Measurements from ENCODE around the gene SRBD1.

SRBD1 gene, protein sequence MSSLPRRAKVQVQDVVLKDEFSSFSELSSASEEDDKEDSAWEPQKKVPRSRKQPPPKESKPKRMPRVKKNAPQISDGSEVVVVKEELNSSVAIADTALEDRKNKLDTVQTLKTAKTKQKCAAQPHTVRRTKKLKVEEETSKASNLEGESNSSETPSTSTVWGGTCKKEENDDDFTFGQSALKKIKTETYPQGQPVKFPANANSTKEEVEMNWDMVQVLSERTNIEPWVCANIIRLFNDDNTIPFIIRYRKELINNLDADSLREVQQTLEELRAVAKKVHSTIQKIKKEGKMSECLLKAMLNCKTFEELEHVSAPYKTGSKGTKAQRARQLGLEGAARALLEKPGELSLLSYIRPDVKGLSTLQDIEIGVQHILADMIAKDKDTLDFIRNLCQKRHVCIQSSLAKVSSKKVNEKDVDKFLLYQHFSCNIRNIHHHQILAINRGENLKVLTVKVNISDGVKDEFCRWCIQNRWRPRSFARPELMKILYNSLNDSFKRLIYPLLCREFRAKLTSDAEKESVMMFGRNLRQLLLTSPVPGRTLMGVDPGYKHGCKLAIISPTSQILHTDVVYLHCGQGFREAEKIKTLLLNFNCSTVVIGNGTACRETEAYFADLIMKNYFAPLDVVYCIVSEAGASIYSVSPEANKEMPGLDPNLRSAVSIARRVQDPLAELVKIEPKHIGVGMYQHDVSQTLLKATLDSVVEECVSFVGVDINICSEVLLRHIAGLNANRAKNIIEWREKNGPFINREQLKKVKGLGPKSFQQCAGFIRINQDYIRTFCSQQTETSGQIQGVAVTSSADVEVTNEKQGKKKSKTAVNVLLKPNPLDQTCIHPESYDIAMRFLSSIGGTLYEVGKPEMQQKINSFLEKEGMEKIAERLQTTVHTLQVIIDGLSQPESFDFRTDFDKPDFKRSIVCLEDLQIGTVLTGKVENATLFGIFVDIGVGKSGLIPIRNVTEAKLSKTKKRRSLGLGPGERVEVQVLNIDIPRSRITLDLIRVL

DNA sequence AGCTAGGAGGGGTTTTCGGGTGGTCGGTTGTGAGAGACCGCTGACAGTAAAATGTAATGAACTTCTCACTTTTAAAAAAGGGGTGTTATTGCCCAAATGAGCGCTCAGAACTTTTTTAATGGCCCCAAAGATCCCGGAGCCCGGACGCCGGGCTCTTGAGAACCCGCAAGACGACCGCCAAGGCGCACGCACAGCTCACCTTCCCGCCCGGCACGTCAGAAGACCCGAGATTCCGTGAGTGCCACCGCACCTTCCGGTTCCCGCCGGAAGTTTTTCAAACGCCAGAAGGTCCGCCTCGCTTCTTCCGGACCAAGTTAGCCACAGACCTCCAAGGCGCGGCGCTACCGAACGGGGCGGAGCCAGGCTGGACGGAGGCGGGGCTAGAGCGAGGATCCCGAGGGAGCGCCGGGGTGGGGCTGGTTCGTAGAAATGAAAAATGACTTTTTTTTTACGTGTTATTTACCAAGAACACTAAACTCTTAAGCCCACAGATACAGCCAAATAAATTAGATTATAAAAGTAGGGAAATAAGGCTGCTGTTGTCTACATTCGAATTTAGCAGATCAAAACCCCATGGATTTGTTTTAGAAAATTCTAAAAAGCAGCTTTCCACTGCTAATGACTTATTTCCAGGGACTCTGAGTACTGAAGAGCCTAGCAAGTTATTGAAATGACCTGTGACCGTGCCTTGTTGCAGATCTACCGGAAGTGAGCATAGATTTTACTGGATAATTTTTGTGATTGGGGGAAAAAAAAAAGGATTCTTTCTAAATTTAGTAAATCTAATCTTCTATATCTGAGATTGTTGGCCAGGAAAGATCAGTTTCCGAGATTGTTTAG lies at the start of gene SRBD1:
Gene SRBD1 (minus strand): TSS at position 248 of the 840 bp plus-strand sequence. CDS start 5,826 bp downstream, outside the sequence.
- peak; percentile 92 for DNase-seq

DNA sequence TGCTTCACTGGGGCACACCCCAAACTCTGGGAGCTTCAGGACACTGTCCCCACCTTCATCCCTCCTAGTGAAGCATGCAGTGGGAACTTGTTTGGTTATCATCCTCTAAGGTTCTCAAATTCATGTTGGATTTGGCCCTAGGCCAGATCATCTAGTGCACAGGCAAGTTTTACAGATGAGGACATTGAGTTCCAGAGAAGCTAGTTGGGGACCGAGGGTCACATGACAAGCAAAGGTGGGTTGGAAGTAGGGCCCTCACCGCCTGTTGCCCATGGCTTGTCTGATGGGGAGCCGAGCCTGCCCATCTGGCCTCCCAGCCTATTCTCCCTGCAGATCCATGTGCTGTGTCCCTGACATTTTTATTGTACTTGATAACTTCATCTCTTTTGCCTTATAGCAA lies 43.2 kb upstream of the SRBD1 start:
- peak; percentile 7 for DNase-seq

DNA sequence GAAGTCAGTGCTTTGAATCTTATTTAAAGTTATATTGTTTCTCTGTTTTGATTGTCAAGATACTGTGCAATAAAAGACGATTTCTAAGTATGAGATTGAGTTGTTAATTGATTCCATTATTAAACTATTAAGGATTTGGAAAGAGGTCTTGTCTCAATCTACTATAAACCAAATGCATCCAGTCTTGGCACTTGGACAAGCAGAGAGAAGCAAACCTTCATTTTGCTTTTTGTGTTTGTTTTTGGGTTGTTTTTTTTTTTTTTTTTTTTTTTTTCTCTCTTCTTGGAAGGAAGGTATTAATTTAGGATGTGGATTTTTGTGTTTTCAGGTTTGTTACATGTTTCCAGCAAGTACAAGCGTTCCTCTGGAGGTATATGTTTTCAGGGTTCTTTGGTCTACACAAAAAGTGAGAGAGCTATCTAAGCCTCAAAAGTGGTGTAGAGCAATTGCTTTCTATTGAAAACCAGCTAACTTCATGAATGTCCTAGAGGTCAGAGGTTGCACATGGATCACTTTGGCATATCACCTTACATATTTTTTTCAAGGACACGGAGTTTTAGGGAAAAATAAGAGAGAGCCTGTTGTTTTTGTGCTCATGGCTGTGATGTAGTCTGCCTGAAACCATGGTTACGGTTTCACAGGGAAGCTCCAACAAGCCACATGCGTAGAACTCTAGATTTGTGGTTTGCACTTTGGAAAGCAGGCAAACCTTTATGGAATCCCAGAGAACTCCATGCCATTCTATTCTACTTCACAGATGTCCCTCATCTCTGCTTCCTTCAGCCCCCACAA lies 42.3 kb upstream of the SRBD1 start:
- DNase-seq, result no peak

DNA sequence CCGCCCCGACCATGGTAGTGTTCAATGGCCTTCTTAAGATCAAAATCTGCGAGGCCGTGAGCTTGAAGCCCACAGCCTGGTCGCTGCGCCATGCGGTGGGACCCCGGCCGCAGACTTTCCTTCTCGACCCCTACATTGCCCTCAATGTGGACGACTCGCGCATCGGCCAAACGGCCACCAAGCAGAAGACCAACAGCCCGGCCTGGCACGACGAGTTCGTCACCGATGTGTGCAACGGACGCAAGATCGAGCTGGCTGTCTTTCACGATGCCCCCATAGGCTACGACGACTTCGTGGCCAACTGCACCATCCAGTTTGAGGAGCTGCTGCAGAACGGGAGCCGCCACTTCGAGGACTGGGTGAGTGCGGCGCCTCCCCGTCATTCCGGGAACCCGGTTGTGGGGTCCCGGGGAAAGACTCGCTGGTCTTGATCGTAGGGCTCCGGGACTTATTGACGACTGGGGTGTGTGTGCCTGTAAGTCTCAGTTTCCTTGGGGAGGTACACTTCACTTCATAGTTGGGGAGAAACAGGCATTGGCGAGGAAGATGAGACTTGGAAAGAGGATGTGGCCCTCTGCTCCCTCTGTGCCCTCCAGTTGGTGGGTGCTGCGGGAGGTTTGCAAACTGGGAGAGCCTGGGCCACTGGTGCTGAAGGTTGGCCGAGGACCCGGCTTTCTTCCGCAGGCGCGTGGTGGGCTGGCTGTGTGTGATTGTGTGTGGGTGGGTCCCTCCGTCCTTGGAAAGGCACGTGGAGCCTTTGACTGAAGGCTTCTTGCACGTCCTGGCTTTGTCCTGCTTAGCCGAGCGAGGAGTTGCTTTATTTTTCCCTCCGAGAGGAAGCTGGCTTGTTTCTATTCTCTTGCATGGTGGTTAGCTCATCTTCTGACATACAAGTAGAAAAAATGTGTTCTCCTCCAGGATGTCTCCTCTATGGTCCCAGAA lies 41.3 kb upstream of the SRBD1 start:
- DNase-seq, result peak; percentile 61

DNA sequence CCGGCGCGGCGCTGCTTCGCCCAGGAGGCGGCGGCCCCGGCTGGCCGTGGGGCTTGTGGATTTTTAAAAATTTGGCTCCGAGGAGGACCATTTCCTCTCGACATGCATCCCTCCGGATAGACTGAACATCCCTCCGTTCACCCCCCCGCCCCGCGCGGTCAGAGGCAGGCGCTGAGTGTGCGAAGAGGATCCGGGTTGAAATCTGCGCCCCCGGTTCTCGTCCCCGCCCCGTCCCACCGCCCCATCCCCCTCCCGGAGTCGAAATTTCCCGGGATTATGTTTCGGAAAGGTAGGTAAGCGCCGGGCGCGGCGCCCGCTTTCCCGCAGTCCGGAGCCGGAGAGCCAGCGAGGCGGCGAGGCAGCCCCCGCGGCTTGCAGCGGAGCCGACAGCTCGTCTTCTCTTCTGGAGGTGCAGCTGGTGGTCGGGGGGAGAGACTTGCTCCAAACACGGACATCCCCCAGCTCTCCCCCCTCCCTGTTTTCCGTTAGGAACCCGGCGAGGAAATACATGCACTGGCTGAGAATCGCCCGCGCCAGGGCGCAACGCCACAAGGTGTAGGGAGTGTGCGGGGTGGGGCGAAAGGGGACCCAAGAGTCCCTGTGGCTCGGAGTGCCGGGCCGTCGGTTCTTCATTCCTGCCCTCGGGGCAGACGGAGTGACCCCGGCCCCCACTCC lies 40.5 kb upstream of the SRBD1 start, which contains the start of gene PRKCE:
Gene PRKCE (plus strand): TSS at position 261 of the 675 bp plus-strand sequence.
- DNase-seq, result no peak

DNA sequence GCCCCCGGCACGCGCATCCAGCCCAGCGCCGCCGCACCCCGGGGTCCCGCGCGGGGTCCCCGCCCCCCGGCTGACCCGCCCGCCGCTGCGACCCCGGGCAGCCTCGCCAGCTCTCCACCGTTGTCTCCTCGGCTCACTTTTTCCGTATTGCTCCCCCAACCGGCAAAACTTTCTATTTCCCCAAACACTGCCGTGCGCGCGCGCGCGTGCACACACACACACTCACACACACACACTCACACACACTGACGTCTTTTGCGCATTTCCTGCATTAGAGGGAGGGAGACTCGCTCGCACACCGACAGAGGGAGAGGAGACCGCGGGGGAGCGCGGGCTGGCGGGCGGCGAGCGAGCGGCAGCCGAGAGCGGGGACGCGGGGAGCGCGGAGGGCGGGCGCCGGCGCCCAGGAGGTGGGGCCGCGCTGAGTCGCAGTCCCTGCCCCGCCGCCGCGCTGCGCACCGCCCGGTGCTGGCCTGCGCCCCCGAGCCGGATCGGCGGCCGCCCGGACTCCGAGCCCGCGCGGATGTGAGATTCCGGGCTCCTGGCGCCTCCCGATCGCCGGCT lies 39.9 kb upstream of the SRBD1 start:
- DNase-seq, result peak; percentile 67

DNA sequence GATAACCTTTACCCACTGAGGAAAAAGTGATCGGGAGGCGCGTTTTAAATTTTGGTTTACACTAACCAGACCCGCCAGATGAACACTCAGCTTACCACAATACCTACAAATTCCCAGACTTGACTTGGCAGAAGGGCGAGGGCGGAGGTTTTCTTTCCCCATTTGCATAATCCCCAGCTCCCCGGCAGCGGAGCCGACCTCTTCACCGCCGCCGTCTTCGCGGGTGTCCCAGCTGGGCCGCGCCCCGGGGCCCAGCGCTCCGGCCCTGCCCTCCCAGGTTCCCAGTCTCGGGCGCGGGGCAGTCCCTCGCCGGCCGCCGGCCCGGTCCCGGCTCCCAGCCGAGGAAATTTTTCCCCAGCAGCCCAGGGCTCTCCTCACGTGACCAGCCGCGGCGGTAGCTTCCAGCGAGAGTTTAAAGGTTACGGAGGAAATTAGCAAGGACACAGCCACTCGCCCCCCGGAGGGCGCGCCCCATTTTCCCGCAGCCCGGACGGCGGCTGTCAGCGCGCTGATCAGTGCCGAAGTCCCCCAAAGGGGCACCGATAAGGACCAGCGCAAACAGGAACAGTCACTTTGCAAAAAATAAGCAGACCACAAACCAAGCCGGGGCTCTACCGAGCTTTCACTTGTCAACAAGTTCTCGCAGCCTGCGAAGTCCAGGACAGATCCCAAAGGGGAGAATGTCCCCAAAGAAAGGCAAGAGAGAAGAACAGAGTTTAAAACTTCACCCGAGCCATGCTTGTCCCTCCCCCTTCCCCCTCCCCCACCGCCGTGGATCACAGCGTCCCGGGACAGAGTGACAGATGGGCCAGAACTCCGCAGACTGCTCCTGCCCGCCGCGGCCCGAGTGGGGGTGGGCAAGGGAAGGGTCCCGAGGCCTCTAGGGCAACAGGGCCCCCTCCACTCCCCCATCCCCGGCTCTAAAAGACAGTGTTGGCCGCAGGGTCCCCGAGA lies 39.1 kb upstream of the SRBD1 start:
- peak; percentile 11 for DNase-seq

DNA sequence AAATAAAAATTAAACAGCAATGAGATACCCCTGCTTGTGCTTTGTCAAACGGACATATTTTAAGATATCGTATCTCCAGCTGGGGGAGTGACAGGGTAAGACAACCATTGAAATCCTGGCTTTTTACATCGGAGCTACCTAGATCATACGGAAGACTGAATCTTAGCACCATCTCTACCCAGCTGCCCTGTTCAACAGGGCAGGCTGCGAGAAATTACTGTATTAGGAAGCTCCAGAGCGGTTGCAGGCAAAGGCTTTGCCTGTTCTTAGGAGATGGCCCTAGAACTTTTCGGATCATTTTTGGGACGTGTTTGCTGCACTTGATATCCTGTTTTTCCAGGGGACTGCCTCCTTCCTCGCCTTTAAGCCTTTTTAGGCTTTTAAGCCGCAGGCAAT lies 38.4 kb upstream of the SRBD1 start:
- no peak for DNase-seq

DNA sequence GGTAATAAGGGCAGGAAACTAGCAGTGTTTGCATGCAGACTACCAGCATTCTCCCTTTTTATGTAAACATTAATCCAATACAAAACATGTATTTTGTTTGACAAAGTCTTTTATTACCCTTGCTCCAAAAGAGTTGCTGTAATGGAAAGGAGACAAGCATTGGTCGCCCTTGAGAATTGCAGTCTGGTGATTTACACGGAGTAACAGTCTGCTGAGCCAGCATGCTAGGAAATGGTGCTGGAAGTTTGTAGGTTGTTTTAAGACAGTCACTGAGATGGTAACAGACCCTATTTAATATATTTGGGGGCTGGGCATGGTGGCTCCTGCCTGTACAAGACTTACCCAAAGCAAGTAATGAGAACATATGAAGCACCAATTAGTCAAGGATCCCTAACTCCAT lies 37.6 kb upstream of the SRBD1 start:
- DNase-seq, result no peak

DNA sequence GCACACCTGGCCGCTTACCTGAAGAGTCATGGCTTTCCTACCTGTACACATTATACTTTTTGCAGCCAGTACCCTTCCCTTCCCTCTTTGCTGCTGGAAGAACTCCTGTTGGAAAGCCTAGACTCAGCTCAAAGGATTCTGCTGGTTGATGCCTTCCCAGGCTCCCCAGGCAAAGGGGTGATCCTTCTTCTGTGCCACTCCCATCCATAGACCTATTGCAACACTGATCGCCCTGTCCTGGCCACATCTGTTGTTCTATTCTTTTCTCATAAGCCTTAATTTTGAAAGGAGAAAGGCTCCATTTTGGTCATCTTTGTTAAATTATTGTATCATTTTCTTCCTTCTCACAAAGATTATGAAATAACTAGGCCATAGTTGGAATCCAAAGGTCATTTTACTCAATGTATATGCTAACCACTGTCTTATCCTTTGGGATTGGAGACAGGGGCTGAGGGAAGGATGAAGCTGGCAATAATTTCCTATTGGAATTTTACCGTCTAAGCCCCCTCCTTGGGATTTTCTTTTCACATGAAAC lies 37.0 kb upstream of the SRBD1 start:
- DNase-seq, result no peak

DNA sequence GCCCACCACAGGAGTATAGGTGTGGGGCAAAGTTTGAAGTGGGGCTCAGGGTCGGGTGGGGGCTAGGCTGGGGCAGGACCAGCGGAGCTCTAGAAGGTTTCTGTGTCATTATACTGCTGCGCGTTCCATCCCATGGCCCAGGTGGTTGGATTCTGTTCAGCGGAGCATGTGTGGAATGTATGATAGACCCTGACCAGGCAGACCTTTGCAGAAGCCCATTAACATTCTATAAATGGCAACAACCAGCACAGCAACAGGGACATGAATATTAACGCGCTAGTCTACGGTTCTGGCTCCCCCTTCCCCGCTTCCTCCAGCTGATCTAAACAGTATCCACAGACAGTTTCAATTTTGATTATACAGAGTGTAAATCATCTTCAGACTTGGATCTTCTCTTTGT lies 36.3 kb upstream of the SRBD1 start:
- no peak for DNase-seq

DNA sequence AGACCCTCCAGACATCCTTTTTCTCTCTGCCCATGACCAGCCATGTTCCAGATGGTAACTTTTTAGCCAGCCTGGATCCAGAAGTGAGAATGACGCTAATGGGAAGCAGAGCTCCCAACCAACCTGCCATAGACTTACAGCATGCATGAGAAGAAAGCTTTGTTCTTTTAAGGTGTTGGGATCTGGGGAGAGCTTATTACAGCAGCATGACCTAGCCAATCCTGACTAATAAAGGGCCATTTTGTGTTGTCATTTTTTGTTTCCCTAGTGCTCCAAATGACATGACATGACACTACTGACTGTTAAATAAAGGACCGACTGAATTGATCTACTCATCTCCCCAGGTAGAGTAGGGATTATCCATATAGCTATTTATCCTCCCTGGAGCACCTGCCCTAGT lies 35.2 kb upstream of the SRBD1 start:
- no peak for DNase-seq

DNA sequence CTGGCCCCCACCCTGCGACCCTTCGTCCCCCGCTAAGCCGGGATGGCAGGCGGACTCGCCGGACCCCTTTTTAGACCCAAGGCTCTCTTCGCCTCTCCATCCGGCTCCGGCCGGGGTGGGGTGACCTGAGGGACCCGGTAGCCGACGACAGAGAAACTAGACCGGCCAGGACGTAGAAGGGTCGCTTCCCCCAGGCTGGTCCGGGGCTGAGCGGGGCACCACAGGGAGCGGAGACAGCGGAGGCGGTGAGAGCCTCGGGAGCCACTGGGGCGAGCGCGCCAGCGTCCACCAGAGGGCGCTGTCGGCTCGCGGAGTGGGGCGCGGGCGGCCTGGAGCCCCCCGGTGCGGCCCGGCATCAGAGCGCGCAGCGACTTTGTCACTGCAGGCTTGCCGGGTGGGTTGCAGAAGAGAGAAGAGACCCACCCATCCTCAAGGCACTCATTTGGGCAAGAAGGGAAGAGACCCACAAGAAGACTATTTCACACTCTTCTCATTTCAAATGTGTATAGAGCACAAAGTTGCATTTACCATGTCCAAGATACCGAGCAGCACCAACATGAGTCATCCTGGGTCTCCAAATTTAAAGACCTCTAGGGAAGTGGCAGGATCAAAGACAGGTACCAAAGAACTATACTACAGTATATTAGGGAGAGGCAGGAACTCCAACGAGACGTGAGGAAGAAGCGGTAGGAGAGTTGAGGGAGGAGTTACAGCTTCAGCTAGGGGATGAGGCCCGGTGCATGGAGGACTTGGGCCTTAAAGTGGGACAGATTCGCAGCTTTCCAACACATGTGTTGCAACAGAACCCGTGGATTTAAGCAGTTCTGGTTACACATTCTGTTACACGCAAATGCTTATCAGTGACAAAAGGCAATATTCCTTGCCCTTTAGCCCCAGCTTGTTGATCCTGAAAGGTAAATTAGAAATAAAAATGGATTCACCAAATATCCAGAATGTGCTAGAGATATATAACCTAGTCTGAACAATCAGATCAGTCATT lies 32.8 kb upstream of the SRBD1 start:
- peak; percentile 44 for DNase-seq

DNA sequence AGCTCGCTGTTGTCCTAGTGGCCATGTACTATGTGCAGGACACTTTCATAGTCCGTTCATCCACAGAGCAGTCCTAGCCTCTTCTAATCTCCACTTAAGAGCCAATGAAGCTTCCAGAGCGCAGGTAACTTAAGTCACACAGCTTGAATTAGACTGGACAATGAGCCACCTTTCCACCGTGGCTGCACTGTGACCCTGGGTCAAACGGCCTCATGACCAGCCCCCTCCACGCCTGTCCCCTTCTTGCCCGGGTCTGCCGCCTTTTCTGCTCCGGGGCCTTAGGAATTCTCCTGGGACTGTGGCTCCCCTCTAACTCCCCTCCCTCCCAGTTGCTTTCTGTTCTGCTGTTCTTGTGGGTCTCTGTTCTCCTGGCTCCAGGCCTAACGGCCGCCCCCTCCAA lies 32.0 kb upstream of the SRBD1 start:
- DNase-seq, result no peak

DNA sequence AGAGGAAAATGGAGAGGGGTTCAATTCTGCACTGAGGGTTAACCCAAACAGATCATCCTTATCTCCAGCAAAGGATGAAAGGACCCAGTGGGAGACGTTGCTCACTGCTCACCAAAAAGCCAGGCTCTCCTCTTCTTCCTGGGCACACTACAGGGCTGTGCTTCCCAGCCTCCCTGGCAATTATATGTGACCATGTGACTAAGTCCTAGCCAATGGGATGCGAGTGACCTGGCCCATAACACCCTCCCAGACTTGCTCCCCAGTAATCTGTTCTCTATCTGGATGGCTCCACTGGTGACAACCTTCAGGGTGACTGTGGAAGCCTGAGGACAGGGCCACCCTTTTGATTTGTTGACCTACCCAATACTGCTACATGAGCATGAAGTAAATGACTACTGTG lies 29.5 kb upstream of the SRBD1 start:
- DNase-seq, result no peak

DNA sequence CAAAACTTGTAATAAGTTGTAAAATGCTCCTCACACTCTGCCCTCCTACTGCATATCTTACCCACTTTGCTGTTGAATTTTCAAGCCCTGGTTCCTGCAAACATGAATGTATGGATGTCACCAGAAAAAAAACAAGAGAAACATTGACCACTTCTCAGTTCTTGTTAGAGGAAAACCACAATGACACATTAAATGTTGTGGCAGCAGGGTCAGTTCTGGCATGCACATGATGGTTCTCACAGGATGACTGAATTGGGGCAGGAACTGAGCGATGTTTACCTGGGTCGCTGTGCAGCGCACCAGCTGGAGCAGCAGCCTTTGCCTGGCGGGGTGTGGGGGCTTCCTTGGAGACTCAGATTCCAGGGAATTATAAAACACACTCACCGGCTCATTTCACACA lies 26.4 kb upstream of the SRBD1 start:
- no peak for DNase-seq

DNA sequence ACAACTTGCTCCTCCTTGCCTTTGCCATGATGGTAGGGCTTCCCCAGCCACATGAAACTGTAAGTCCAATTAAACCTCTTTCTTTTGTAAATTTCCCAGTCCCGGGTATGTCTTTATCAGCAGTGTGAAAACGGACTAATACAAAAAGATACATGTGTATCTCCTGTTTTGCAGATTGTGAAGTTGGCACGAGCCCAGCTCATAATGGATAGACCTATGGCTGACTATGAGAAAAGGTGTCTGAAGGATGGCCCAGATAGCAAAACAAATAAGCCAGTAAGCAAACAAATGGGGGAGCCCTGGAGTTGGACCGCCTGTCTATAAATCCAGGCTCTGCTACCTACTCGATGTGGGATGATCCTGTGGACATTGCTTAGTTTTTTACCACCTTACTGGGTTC lies 24.9 kb upstream of the SRBD1 start:
- no peak for DNase-seq
